ENCODE results near the gene AGPS.
"Not testable (repeated sequence)": the region's sequence is repeated elsewhere in the genome, so short reads cannot be mapped to it uniquely, and the experiment has no call there.

The AGPS gene

GRCh38 chr2:177455187-177455586, 62.6 kb downstream of the AGPS start:
- peaks cover 2 to 7% of the 10 kb centered on the region in 2 donors for H3K9me3 Mint-ChIP-seq
- H3K27ac Mint-ChIP-seq = no peak overlapping the region
- DNase-seq (no peak), ATAC-seq (replicated peaks) (no peak)
- H3K27me3 Mint-ChIP-seq = no peaks in the 10 kb centered on the region
- no peaks in the 10 kb centered on the region for H3K4me1 Mint-ChIP-seq
- H3K4me3 Mint-ChIP-seq = no peak overlapping the region
- peaks cover 42 to 52% of the 10 kb centered on the region in 2 donors for H3K36me3 Mint-ChIP-seq

DNA sequence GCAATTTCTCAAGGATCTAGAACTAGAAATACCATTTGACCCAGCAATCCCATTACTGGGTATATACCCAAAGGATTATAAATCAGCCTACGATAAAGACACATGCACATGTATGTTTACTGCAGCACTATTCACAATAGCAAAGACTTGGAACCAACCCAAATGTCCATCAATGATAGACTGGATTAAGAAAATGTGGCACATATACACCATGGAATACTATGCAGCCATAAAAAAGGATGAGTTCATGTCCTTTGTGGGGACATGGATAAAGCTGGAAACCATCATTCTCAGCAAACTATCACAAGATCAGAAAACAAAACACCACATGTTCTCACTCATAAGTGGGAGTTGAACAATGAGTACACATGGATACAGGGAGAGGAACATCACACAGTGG, 67.2 kb downstream of the AGPS start:
- ATAC-seq (replicated peaks); H3K9me3 Mint-ChIP-seq; H3K27me3 Mint-ChIP-seq; H3K4me1 Mint-ChIP-seq; H3K27ac Mint-ChIP-seq; H3K4me3 Mint-ChIP-seq; DNase-seq: not testable (repeated sequence)
- H3K36me3 Mint-ChIP-seq = peaks cover 28 to 51% of the 10 kb centered on the region in 2 donors

- Mint-ChIP-seq H3K27ac (no peak overlapping the region), H3K4me1 (no peaks in the 10 kb centered on the region), H3K27me3 (no peaks in the 10 kb centered on the region), H3K9me3 (peaks cover 5 to 7% of the 10 kb centered on the region in 2 donors), H3K36me3 (peaks cover 31 to 53% of the 10 kb centered on the region in 2 donors), H3K4me3 (no peak overlapping the region)
- ATAC-seq (replicated peaks) (no peak), DNase-seq (no peak)
These were observed 68.5 kb downstream of the AGPS start for GRCh38 chr2:177460973-177461585.

GRCh38 chr2:177464549-177464948, 72.0 kb downstream of the AGPS start:
- H3K4me1 Mint-ChIP-seq = peaks cover 0 to 6% of the 10 kb centered on the region in 2 donors
- no peak overlapping the region for H3K4me3 Mint-ChIP-seq
- DNase-seq = no peak

GRCh38 chr2:177465400-177466138, 73.0 kb downstream of the AGPS start:
- Mint-ChIP-seq H3K36me3 (peaks cover 24 to 44% of the 10 kb centered on the region in 2 donors), H3K27me3 (no peaks in the 10 kb centered on the region), H3K27ac (no peak overlapping the region), H3K4me3 (no peak overlapping the region), H3K9me3 (peaks cover 0 to 8% of the 10 kb centered on the region in 2 donors), H3K4me1 (peaks cover 0 to 6% of the 10 kb centered on the region in 2 donors)
- no peak for DNase-seq
- no peak for ATAC-seq (replicated peaks)

More at GRCh38 chr2:177464549-177464948, 72.0 kb downstream of the AGPS start:
- no peak for ATAC-seq (replicated peaks)
- no peaks in the 10 kb centered on the region for H3K27me3 Mint-ChIP-seq
- H3K27ac Mint-ChIP-seq = no peak overlapping the region
- peaks cover 18 to 41% of the 10 kb centered on the region in 2 donors for H3K36me3 Mint-ChIP-seq
- peaks cover 0 to 3% of the 10 kb centered on the region in 2 donors for H3K9me3 Mint-ChIP-seq

DNA sequence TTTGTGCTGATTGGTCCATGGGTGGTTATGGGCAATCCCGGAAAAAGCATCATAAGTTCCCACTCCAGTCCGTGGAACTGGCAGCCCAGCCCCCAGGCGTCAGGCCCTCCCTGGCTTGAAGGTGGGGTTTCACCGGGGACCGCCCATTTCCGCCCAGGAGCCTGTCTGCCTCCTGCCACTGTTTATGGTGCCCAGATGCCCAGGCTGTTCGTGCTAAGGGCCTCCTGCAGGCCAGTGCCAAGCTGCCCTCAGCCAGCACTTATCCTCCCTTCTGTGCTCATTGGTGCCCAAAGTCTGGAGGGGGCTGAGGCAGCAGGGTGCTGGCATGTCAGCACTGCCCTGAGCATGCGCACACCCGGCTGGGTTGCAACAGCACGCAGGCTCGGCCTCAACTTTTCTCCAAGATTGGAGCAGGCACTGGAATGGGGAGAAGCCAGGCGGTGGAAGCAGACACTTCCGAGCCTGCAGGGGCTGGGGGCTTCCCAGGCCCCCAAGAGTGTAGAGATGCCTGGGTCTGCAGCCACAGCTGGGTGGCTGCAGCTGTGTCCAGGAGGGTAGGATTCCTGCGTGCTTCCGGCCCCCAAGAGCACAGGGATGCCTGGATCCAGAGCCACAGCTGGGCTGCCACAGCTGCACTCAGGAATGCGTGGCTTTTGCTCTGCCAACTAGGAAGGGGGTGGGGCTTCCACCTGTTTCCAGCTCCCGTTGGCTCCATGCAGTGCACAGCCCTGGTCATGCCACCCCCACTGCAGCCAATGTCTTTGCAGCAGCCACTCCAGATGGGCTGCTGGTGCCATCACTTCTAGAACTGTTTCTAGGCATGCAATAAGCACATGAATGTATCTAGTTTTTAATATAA, 74.0 kb downstream of the AGPS start:
- peaks cover 0 to 6% of the 10 kb centered on the region in 2 donors for H3K4me1 Mint-ChIP-seq
- no peaks in the 10 kb centered on the region for H3K27me3 Mint-ChIP-seq
- peaks cover 6 to 12% of the 10 kb centered on the region in 2 donors for H3K9me3 Mint-ChIP-seq
- ATAC-seq (replicated peaks) = no peak
- DNase-seq = no peak
- H3K4me3 Mint-ChIP-seq = no peak overlapping the region
- peaks cover 30 to 45% of the 10 kb centered on the region in 2 donors for H3K36me3 Mint-ChIP-seq
- H3K27ac Mint-ChIP-seq = no peak overlapping the region

DNA sequence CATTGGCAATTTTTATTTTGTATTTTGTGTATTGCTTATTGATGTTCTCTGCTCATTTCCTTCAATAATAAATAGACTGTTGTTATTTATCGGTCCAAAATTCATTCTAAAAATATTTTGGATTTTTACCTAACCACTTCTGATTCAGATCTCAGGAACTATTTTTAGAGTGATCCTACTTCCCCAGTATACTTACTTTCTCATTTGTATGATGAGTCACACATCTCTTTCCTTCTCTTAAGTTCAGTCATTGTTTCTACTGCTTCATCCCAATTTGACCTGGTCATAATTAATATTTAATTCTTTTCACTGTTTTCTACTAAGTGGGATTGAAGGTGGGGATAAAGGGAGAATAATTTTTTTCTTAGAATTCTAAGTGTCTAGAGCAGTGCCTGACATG, 75.1 kb downstream of the AGPS start:
- peaks cover 37 to 52% of the 10 kb centered on the region in 2 donors for H3K36me3 Mint-ChIP-seq

DNA sequence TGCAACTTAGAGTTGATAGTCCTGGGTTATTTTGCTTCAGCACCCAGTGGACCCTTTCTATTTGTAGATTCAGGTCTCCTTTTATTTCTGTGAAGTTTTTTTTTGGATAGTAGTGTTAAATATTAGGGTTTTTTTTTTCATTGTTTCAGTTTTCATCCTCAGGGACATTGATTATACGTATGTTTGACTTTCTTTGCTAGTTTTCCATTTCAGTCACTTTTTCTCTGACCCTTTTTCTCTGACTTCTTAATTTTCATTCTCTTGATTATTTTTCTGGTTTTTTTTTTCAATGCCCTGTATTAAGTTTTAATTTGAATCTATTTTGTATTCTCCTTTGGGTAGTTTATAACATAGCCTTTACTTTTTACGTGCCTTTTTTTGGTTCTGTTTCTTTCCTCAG, 79.4 kb downstream of the AGPS start:
- no peak for ATAC-seq (replicated peaks)
- Mint-ChIP-seq H3K36me3 (peaks cover 37 to 58% of the 10 kb centered on the region in 2 donors), H3K27ac (no peak overlapping the region), H3K4me3 (no peak overlapping the region), H3K27me3 (no peaks in the 10 kb centered on the region), H3K9me3 (peaks cover 11 to 17% of the 10 kb centered on the region in 2 donors), H3K4me1 (peaks cover 0 to 6% of the 10 kb centered on the region in 2 donors)
- no peak for DNase-seq

More for the DNA sequence above, 75.1 kb downstream of the AGPS start:
- Mint-ChIP-seq H3K4me1 (peaks cover 0 to 6% of the 10 kb centered on the region in 2 donors), H3K27me3 (no peaks in the 10 kb centered on the region), H3K9me3 (peaks cover 11 to 16% of the 10 kb centered on the region in 2 donors), H3K4me3 (no peak overlapping the region), H3K27ac (no peak overlapping the region)
- DNase-seq (no peak), ATAC-seq (replicated peaks) (no peak)

- peaks cover 15 to 25% of the 10 kb centered on the region in 2 donors for H3K9me3 Mint-ChIP-seq
- H3K27me3 Mint-ChIP-seq = no peaks in the 10 kb centered on the region
- H3K4me3 Mint-ChIP-seq = no peak overlapping the region
- no peaks in the 10 kb centered on the region for H3K4me1 Mint-ChIP-seq
- H3K36me3 Mint-ChIP-seq = peaks cover 51 to 75% of the 10 kb centered on the region in 2 donors
- no peak overlapping the region for H3K27ac Mint-ChIP-seq
- no peak for ATAC-seq (replicated peaks)
- no peak for DNase-seq
These were observed 81.7 kb downstream of the AGPS start for GRCh38 chr2:177474301-177474700.

- Mint-ChIP-seq H3K4me3 (no peak overlapping the region), H3K36me3 (peaks cover 53 to 78% of the 10 kb centered on the region in 2 donors), H3K4me1 (no peaks in the 10 kb centered on the region), H3K9me3 (peaks cover 15 to 23% of the 10 kb centered on the region in 2 donors), H3K27me3 (no peaks in the 10 kb centered on the region), H3K27ac (no peak overlapping the region)
- ATAC-seq (replicated peaks) (no peak), DNase-seq (no peak)
These were observed 82.4 kb downstream of the AGPS start for GRCh38 chr2:177474998-177475397.

- Mint-ChIP-seq H3K4me3 (no peak overlapping the region), H3K27ac (no peak overlapping the region), H3K36me3 (peaks cover 44 to 68% of the 10 kb centered on the region in 2 donors), H3K9me3 (peaks cover 8 to 17% of the 10 kb centered on the region in 2 donors), H3K4me1 (no peaks in the 10 kb centered on the region), H3K27me3 (no peaks in the 10 kb centered on the region)
- ATAC-seq (replicated peaks) (no peak), DNase-seq (no peak)
These were observed 84.3 kb downstream of the AGPS start for GRCh38 chr2:177476897-177477296.

DNA sequence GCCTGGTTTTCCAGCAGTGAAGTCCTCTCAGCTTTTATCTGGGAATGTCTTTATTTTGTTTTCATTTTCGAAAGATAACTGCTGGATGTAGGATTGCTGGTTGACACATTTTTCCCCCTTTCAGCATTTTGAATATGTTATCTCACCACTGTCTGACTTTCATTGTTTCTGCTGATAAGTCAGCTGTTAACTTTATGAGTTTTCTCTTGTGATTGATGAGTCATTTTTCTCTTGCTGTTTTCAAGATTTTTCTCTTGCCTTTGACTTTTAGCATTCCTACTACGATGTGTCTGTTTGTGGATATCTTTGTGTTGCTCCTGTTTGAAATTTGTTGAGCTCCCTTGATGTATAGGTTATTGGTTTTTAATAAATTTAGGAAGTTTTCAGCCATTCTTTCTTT, 85.5 kb downstream of the AGPS start:
- Mint-ChIP-seq H3K27ac (no peak overlapping the region), H3K9me3 (peaks cover 4 to 10% of the 10 kb centered on the region in 2 donors), H3K36me3 (peaks cover 36 to 60% of the 10 kb centered on the region in 2 donors), H3K27me3 (no peaks in the 10 kb centered on the region), H3K4me3 (no peak overlapping the region), H3K4me1 (no peaks in the 10 kb centered on the region)
- DNase-seq (no peak), ATAC-seq (replicated peaks) (no peak)

- Mint-ChIP-seq H3K9me3 (peaks cover 4 to 10% of the 10 kb centered on the region in 2 donors), H3K4me3 (no peak overlapping the region), H3K27me3 (no peaks in the 10 kb centered on the region), H3K4me1 (no peaks in the 10 kb centered on the region), H3K36me3 (peaks cover 34 to 64% of the 10 kb centered on the region in 2 donors), H3K27ac (no peak overlapping the region)
- ATAC-seq (replicated peaks) = no peak
- no peak for DNase-seq
These were observed 86.3 kb downstream of the AGPS start for GRCh38 chr2:177478907-177479306.

GRCh38 chr2:177482195-177482594, 89.6 kb downstream of the AGPS start:
- H3K9me3 Mint-ChIP-seq = peaks cover 4 to 8% of the 10 kb centered on the region in 2 donors
- no peak overlapping the region for H3K4me3 Mint-ChIP-seq
- no peak for ATAC-seq (replicated peaks)
- no peaks in the 10 kb centered on the region for H3K27me3 Mint-ChIP-seq
- DNase-seq = no peak
- no peaks in the 10 kb centered on the region for H3K4me1 Mint-ChIP-seq
- peaks cover 31 to 54% of the 10 kb centered on the region in 2 donors for H3K36me3 Mint-ChIP-seq
- no peak overlapping the region for H3K27ac Mint-ChIP-seq

All from stimulated activated naive B cell treated with anti-CD40 and anti-IgM and Interleukin-4, amounts not matched to agents 10 μg/mL and 1 μg/mL and 100 μg/mL, for 72 hours (primary cell).